ENCODE measurements around the gene LARGE2. TPM values are rescaled to one million over a fixed set of nuclear protein-coding genes. Genes with fewer than 3 reads are reported as not detected.

Gene LARGE2
- total and polyA plus RNA-seq, 9 of the 15 experiments (the other 6 are each of a cell fraction or from before 2014, with no cell fraction given): 0.56 to 14.1 (median 6.6) TPM

GRCh38 chr11:45900916-45901617 is 21.4 kb upstream of the LARGE2 start:
- H4K20me1 ChIP-seq (replicated peaks; ENCODE audit: control insufficient read depth, insufficient read depth, low read length): 0 out of 2 replicates have a peak, but pooled peaks cover 4% of the 10 kb centered on the region
- 0 out of 2 replicates have a peak overlapping the region, but pooled peaks have one; percentile 70 for H3K4me2 ChIP-seq (ENCODE audit: insufficient read depth, low read length)
- no peak overlapping the region for H2AFZ ChIP-seq (ENCODE audit: low read depth, low read length)
- no peak overlapping the region for H3K4me3 ChIP-seq
- FAIRE-seq: no peak
- no peak for ATAC-seq
- H3K9me3 ChIP-seq (replicated peaks; ENCODE audit: control insufficient read depth, insufficient read depth, low read depth, low read length): no peaks in the 10 kb centered on the region
- H3K79me2 ChIP-seq (ENCODE audit: control insufficient read depth, insufficient read depth, low read length): no peaks in the 10 kb centered on the region
- WGBS (ENCODE audit: insufficient coverage, low coverage, missing lambda C conversion rate): 31% methylated on average over 6 of the region's 8 CpGs
- no peaks in the 10 kb centered on the region; a peak in 1 of 5 replicates for H3K27me3 ChIP-seq (ENCODE audit: control insufficient read depth in 2 of 2, insufficient read depth in 2 of 2, low read length in 2 of 2)
- H3K9me1 ChIP-seq (ENCODE audit: control insufficient read depth, insufficient read depth, low read length): peaks cover 3% of the 10 kb centered on the region
- no peaks in the 10 kb centered on the region for H3K36me3 ChIP-seq (ENCODE audit: control insufficient read depth, insufficient read depth, low read length)
- BruUV-seq (replicated peaks): no TSS peak
- POLR2A ChIA-PET: interaction anchor here (0.7 to 1.6 kb wide), 7 partner anchors 9 to 261 kb away, joined by 3 to 6 read pairs (median 4); partner anchors contain the start of genes LARGE2 and PEX16
- peaks cover 14 to 77% of the 10 kb centered on the region in 2 experiments for H3K4me1 ChIP-seq (replicated peaks in 1 of 2; ENCODE audit: control insufficient read depth in 2 of 2, insufficient read depth in 2 of 2, low read length in 2 of 2)
- no peak for TF ChIP-seq TAF9B (IDR thresholded peaks at IDR 0.05; ENCODE audit: partially characterized antibody)
- TF ChIP-seq ZNF740 (CRISPR knock-in tag; IDR thresholded peaks at IDR 0.05): 0 out of 2 replicates have a peak, but pooled peaks have one; percentile 40
- TF ChIP-seq ZNF740 (tag; IDR thresholded peaks at IDR 0.05): no peak
- TF ChIP-seq HMG20B (CRISPR knock-in tag; IDR thresholded peaks at IDR 0.05): no peak
- TF ChIP-seq NFIC (IDR thresholded peaks at IDR 0.05): 0 out of 2 replicates have a peak, but pooled peaks have one; percentile 24
- no peak for TF ChIP-seq ZNF146 (CRISPR knock-in tag; IDR thresholded peaks at IDR 0.05; ENCODE audit: unreplicated experiment)
- no peak for TF ChIP-seq ZNF668 (CRISPR knock-in tag; IDR thresholded peaks at IDR 0.05)
- H3K9ac ChIP-seq (ENCODE audit: insufficient read depth in 1 of 2, low read depth in 2 of 2, low read length in 2 of 2): peak overlapping the region in 1 of 2 experiments; percentile 89; a peak in 2 of 4 replicates
- CTCF ChIA-PET (ENCODE audit: low intra/inter-chr PET ratio): no interaction called here
- intact Hi-C loops (cut with micrococcal nuclease): no loop called here
- in situ Hi-C loops (cut with MboI): no loop called here
- no peak for DNase-seq (ENCODE audit: extremely low read depth in 1 of 4, low spot score in 3 of 4)
- H3K27ac ChIP-seq (ENCODE audit: extremely low read depth, low read depth, low read length): no peak overlapping the region

Measured in K562 (cell line).